Measurements from ENCODE around the gene TGFB1. TPM values are rescaled to one million over a fixed set of nuclear protein-coding genes. Genes with fewer than 3 reads are reported as not detected.

The TGFB1 gene
- total and polyA plus RNA-seq, 2 of the 13 experiments (the other 11 are each of a cell fraction or from before 2014, with no cell fraction given) = 4.1 to 5.4 TPM

- TF ChIP-seq NFAT5 (CRISPR knock-in tag; IDR thresholded peaks at IDR 0.05) (no peak), GATA4 (IDR thresholded peaks at IDR 0.05; ENCODE audit: borderline replicate concordance, low read depth) (no peak), ZNF646 (CRISPR knock-in tag; IDR thresholded peaks at IDR 0.05) (no peak), KLF6 (CRISPR knock-in tag; IDR thresholded peaks at IDR 0.05) (no peak), ZFP41 (CRISPR knock-in tag; IDR thresholded peaks at IDR 0.05; ENCODE audit: borderline replicate concordance) (no peak), EED (CRISPR knock-in tag; IDR thresholded peaks at IDR 0.05) (no peak), SMC3 (IDR thresholded peaks at IDR 0.05; ENCODE audit: low read length) (peak; percentile 56), ZNF558 (CRISPR knock-in tag; IDR thresholded peaks at IDR 0.05; ENCODE audit: borderline replicate concordance) (no peak), ZNF160 (CRISPR knock-in tag; IDR thresholded peaks at IDR 0.05) (no peak), JARID2 (CRISPR knock-in tag; IDR thresholded peaks at IDR 0.05; ENCODE audit: insufficient replicate concordance) (no peak)
Observed at GRCh38 chr19:41321600-41322270, 32.0 kb downstream of the TGFB1 start (continued).

Measured in HepG2 (cell line).